Endodermal cell (in vitro differentiated cells): ENCODE measurements around the gene ORMDL1. TPM values are rescaled to one million over a fixed set of nuclear protein-coding genes. Genes with fewer than 3 reads are reported as not detected.

Experiments used
- DNase-seq: peaks from one replicate; pipeline ENCODE4 v3.0.0-alpha.2; 2017
- H3K27ac ChIP-seq: 2 replicates; pipeline ENCODE4 v1.5.1; 2013; ENCODE audit warnings: mild to moderate bottlenecking, low read depth, low read length, moderate library complexity
- H3K27me3 ChIP-seq: 2 replicates; pipeline ENCODE4 v1.6.1; 2013; ENCODE audit warnings: mild to moderate bottlenecking, low read length, moderate library complexity; ENCODE audit not compliant: insufficient read depth, control insufficient read depth, poor library complexity, severe bottlenecking
- H3K36me3 ChIP-seq: 2 replicates; pipeline ENCODE4 v1.7.0; 2013; ENCODE audit warnings: mild to moderate bottlenecking, low read length, moderate library complexity; ENCODE audit not compliant: control insufficient read depth, insufficient read depth
- H3K4me1 ChIP-seq: one replicate; pipeline ENCODE4 v1.7.0; 2013; ENCODE audit warnings: low read length; ENCODE audit not compliant: control insufficient read depth, insufficient read depth
- H3K4me3 ChIP-seq: 2 replicates; pipeline ENCODE4 v1.5.1; 2013; ENCODE audit warnings: mild to moderate bottlenecking, low read length, moderate library complexity
- H3K9ac ChIP-seq: 2 replicates; pipeline ENCODE4 v1.6.1; 2013; ENCODE audit warnings: mild to moderate bottlenecking, low read length, moderate library complexity; ENCODE audit not compliant: poor library complexity, severe bottlenecking; ENCODE audit errors: extremely low read depth
- H3K9me3 ChIP-seq: 2 replicates; pipeline ENCODE4 v1.6.1; 2013; ENCODE audit warnings: mild to moderate bottlenecking, low read length, moderate library complexity; ENCODE audit not compliant: control insufficient read depth
- H3K27ac Mint-ChIP-seq: 2 replicates; pipeline ENCODE4 v1.8.0; 2020; ENCODE audit warnings: mixed read lengths
- H3K27me3 Mint-ChIP-seq: 2 replicates; pipeline ENCODE4 v1.8.0; 2021; ENCODE audit warnings: mild to moderate bottlenecking, mixed read lengths; ENCODE audit not compliant: insufficient read depth
- H3K36me3 Mint-ChIP-seq: 2 replicates; pipeline ENCODE4 v1.8.0; 2020; ENCODE audit warnings: low read depth, mixed read lengths
- H3K4me1 Mint-ChIP-seq: 2 replicates; pipeline ENCODE4 v1.8.0; 2020; ENCODE audit warnings: mixed read lengths
- H3K4me3 Mint-ChIP-seq: 2 replicates; pipeline ENCODE4 v1.8.0; 2020; ENCODE audit warnings: mild to moderate bottlenecking, moderate library complexity, mixed read lengths
- H3K9me3 Mint-ChIP-seq: 2 replicates; pipeline ENCODE4 v1.8.0; 2020; ENCODE audit warnings: mild to moderate bottlenecking, mixed read lengths
- WGBS, 2 experiments: methylation state at CpG; one replicate each; pipeline versions ENCODE4 v1.1.5 to v1.1.7; 2013; ENCODE audit warnings: missing lambda C conversion rate in 2 of 2, mixed read lengths in 1 of 2; ENCODE audit not compliant: insufficient coverage in 1 of 2, insufficient read length in 1 of 2; 5-methylcytosine and 5-hydroxymethylcytosine counted together
- total RNA-seq, 2 donors: library from RNA; stranded (reverse); fragmentation: NEBNext Ultra II Directional in 1 of 2; extraction: Animal tissue kit (Norgen Biotek cat#: 25700) in 1 of 2; gene quantifications; 2 replicates in 1 of 2; 3 replicates in 1 of 2; pipeline ENCODE4 v1.2.1, GENCODE V29; 2021
- TF ChIP-seq, protein P1 (sequence below): fragments of 200-600 bp; sonication (generic); conservative IDR thresholded peaks from 2 replicates; pipeline ENCODE4 v1.5.0; 2021; ENCODE audit warnings: antibody characterized with exemption, mild to moderate bottlenecking

Gene ORMDL1
- total RNA-seq, 2 donors from 2014 or later: 51.2 to 53.0 TPM

DNA sequence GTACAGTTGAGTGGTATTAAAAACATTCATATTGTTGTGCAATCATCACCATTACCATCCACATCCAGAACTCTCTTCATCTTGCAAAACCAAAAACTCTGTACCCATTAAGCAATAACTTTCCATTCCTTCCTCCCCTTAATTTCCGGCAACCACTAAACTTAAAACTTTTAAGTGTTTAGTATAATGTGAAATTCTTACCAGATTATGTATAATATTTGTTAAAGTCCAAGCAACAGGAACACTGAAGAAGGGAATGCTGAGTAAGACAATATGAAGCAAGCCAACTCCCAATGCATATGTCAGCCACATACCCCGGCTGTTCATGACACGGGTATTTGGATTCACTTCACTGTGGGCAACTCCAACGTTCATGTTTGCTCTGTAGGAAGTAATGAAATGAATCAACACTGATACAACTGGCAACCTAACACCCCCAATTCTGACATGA lies 1.9 kb downstream of the ORMDL1 start:
- DNase-seq: no peak
- Histone ChIP-seq H3K9me3 (no peaks in the 10 kb centered on the region), H3K27ac (no peak overlapping the region), H3K36me3 (peaks cover 54% of the 10 kb centered on the region), H3K4me3 (peak overlapping the region; percentile 98), H3K9ac (no peak overlapping the region), H3K27me3 (no peaks in the 10 kb centered on the region), H3K4me1 (no peaks in the 10 kb centered on the region)
- 94% methylated on average over 4 of the region's 4 CpGs; no CpG with 5 or more reads in 1 of the 2 experiments for WGBS, 2 experiments
- peaks cover 20% of the 10 kb centered on the region for H3K4me1 Mint-ChIP-seq
- H3K36me3 Mint-ChIP-seq: peaks cover 58% of the 10 kb centered on the region
- TF ChIP-seq, protein P1, sequence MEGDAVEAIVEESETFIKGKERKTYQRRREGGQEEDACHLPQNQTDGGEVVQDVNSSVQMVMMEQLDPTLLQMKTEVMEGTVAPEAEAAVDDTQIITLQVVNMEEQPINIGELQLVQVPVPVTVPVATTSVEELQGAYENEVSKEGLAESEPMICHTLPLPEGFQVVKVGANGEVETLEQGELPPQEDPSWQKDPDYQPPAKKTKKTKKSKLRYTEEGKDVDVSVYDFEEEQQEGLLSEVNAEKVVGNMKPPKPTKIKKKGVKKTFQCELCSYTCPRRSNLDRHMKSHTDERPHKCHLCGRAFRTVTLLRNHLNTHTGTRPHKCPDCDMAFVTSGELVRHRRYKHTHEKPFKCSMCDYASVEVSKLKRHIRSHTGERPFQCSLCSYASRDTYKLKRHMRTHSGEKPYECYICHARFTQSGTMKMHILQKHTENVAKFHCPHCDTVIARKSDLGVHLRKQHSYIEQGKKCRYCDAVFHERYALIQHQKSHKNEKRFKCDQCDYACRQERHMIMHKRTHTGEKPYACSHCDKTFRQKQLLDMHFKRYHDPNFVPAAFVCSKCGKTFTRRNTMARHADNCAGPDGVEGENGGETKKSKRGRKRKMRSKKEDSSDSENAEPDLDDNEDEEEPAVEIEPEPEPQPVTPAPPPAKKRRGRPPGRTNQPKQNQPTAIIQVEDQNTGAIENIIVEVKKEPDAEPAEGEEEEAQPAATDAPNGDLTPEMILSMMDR: no peak
- H3K27me3 Mint-ChIP-seq: no peaks in the 10 kb centered on the region
- H3K27ac Mint-ChIP-seq: peak overlapping the region; percentile 55
- H3K9me3 Mint-ChIP-seq: no peaks in the 10 kb centered on the region
- peak overlapping the region; percentile 90 for H3K4me3 Mint-ChIP-seq

DNA sequence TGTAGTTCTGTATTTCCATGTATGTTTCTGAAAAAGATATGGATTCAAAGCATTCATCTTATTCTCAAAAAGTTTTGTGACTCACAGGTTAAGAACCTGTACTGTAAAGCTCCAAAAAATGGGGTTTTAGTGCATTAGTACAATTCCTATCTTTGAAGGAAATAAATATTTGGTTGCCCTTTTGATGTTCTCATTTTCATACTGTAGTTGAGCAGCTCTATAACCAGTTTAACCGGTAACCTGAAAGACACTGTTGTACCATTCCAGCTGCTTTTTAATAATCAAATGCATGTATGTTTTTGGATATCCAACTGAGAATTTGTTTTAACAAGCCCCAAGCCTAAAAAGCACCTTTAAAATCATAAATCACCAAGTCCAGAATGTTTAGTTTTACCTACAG lies 11.9 kb downstream of the ORMDL1 start:
- Mint-ChIP-seq H3K27me3 (no peaks in the 10 kb centered on the region), H3K4me3 (no peak overlapping the region), H3K36me3 (peaks cover 51% of the 10 kb centered on the region), H3K4me1 (no peaks in the 10 kb centered on the region), H3K27ac (no peak overlapping the region), H3K9me3 (no peaks in the 10 kb centered on the region)
- WGBS, 2 experiments: 100% methylated on average over 1 of the region's 1 CpG
- no peaks in the 10 kb centered on the region for H3K27me3 ChIP-seq
- H3K9ac ChIP-seq: no peak overlapping the region
- H3K36me3 ChIP-seq: peaks cover 87% of the 10 kb centered on the region
- H3K9me3 ChIP-seq: no peaks in the 10 kb centered on the region
- no peak overlapping the region for H3K4me3 ChIP-seq
- DNase-seq: no peak
- H3K27ac ChIP-seq: no peak overlapping the region
- no peaks in the 10 kb centered on the region for H3K4me1 ChIP-seq
- TF ChIP-seq, protein P1: no peak

DNA sequence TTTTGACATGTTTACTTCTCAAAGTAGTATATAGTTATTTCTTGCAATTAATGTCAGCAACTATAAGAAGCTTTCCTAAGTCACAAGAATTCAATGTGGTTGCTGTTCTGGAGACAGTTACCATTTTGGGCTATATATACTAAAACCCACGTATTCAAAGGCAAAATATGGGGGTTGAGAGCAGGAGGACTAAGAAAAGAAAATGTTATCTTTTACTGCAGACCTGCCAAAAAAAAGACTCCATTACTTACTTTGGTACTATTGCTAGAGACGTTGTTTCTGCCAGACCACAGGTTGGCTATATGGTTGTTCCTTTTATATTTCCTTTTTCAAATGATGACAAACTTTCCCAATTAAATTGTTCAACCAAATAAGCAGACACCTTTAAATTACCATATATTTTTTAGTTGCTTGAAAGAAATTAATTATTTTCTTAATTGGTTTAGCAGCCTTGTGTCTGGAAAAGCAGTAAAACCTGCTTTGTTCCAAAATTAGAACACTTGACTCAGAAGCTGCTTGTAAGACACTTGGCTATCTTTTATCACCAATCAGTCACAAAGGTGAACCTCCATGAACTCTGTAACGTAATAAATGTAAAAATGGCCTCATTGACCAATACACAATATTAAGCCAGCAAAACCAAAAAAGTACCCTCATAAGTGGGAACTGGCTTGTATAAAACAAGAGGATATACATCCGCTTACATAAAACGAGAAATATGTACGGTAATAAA lies 13.4 kb downstream of the ORMDL1 start:
- H3K36me3 Mint-ChIP-seq: peaks cover 60% of the 10 kb centered on the region
- no peak overlapping the region for H3K27ac ChIP-seq
- H3K27ac Mint-ChIP-seq: no peak overlapping the region
- no peaks in the 10 kb centered on the region for H3K27me3 ChIP-seq
- no peak for DNase-seq
- H3K36me3 ChIP-seq: peaks cover 84% of the 10 kb centered on the region
- H3K4me3 Mint-ChIP-seq: no peak overlapping the region
- no peak overlapping the region for H3K4me3 ChIP-seq
- H3K27me3 Mint-ChIP-seq: no peaks in the 10 kb centered on the region
- H3K9me3 ChIP-seq: no peaks in the 10 kb centered on the region
- H3K4me1 ChIP-seq: no peaks in the 10 kb centered on the region
- WGBS, 2 experiments: 100% methylated on average over 1 to 3 of the region's 6 CpGs
- H3K9me3 Mint-ChIP-seq: no peaks in the 10 kb centered on the region
- no peaks in the 10 kb centered on the region for H3K4me1 Mint-ChIP-seq
- TF ChIP-seq, protein P1: no peak
- H3K9ac ChIP-seq: no peak overlapping the region
